Transverse colon (tissue), 4 donors: ENCODE measurements around the gene ARHGAP6. TPM values are rescaled to one million over a fixed set of nuclear protein-coding genes. Genes with fewer than 3 reads are reported as not detected.

Experiments used
- DNase-seq: peaks from one replicate; pipeline ENCODE4 v3.0.0-alpha.2; 2019
- H3K27ac ChIP-seq, 4 donors: fragments of 200-600 bp; sonication (generic); 2 replicates each; pipeline ENCODE4 v1.5.1; 2016 to 2018; ENCODE audit warnings: inconsistent platforms in 4 of 4
- H3K27me3 ChIP-seq: fragments of 200-600 bp; sonication (generic); 2 replicates; pipeline ENCODE4 v1.5.1; 2017; ENCODE audit warnings: inconsistent platforms
- H3K36me3 ChIP-seq, 4 donors: fragments of 200-600 bp; sonication (generic); 2 replicates each; pipeline ENCODE4 v1.5.1; 2017 to 2019; ENCODE audit warnings: inconsistent platforms in 4 of 4
- H3K4me1 ChIP-seq, 4 donors: fragments of 200-600 bp; sonication (generic); 2 replicates each; pipeline ENCODE4 v1.5.1; 2017 to 2020; ENCODE audit warnings: inconsistent platforms in 4 of 4
- H3K4me3 ChIP-seq, 4 donors: fragments of 200-600 bp; sonication (generic); 1 replicate in 1 of 4; 2 replicates in 3 of 4; pipeline versions ENCODE4 v1.5.1 to v1.6.1; 2017 to 2019; ENCODE audit warnings: inconsistent platforms in 4 of 4
- H3K9me3 ChIP-seq, 2 donors: fragments of 200-600 bp; sonication (generic); 2 replicates each; pipeline ENCODE4 v1.5.1; 2017 to 2019; ENCODE audit warnings: inconsistent platforms in 2 of 2
- CTCF ChIP-seq, 5 experiments: fragments of 200-600 bp in 3 of 5; fragments of 450-650 bp in 2 of 5; sonication (generic) in 3 of 5; IDR thresholded peaks; 1 replicate in 2 of 5; 2 replicates in 3 of 5; pipeline ENCODE4 v1.5.1; 2016 to 2017; ENCODE audit warnings: antibody characterized with exemption in 5 of 5, inconsistent platforms in 3 of 5, mild to moderate bottlenecking in 2 of 5, moderate library complexity in 1 of 5
- EP300 ChIP-seq: sonication (generic); formaldehyde crosslinking; IDR thresholded peaks from one replicate; pipeline ENCODE4 v1.6.1; 2017; ENCODE audit warnings: antibody characterized with exemption, low read depth
- POLR2A ChIP-seq: fragments of 450-650 bp; IDR thresholded peaks from one replicate; pipeline ENCODE4 v1.6.1; 2016; ENCODE audit warnings: antibody characterized with exemption, mild to moderate bottlenecking, moderate library complexity
- POLR2AphosphoS5 ChIP-seq, 3 donors: sonication (generic); formaldehyde crosslinking; IDR thresholded peaks; one replicate each; pipeline ENCODE4 v1.6.1; 2016; ENCODE audit warnings: antibody characterized with exemption in 3 of 3
- WGBS, 2 donors: methylation state at CpG; one replicate each; pipeline ENCODE4 v1.1.5; 2018; ENCODE audit warnings: low coverage in 1 of 2; 5-methylcytosine and 5-hydroxymethylcytosine counted together
- in situ Hi-C, 4 donors: fragments of 200-750 bp; cut with MboI; loops; one replicate each; pipeline versions ENCODE4 v1.15.0 to v1.15.1; 2017; ENCODE audit warnings: low sequenced_read_pairs in 3 of 4, low pct_ligation_motif_present in 1 of 4, low pct_unique_long_range_greater_than_20kb in 1 of 4
- intact Hi-C: fragments of 100-400 bp; cut with DNase I; formaldehyde crosslinking; loops from one replicate; pipeline ENCODE4 v1.15.1; 2023; ENCODE audit warnings: low total_unique reads
- total RNA-seq, 4 donors: library from RNA; depleted of rRNA; stranded (reverse); fragments of >200 nt; gene quantifications; one replicate each; pipeline ENCODE4 v1.1.0, GENCODE V29; 2016

ARHGAP6 gene
- total RNA-seq, 4 donors from 2014 or later: 5.0 to 12.4 (median 9.0) TPM

- H3K36me3 ChIP-seq: no peaks in the 10 kb centered on the region
- DNase-seq: no peak
- H3K4me3 ChIP-seq: no peak overlapping the region
- TF ChIP-seq POLR2AphosphoS5 (IDR thresholded peaks at IDR 0.05): no peak
- no peak for TF ChIP-seq POLR2A
- no peak for TF ChIP-seq EP300
- no peaks in the 10 kb centered on the region for H3K4me1 ChIP-seq
- WGBS, 2 donors: 79% methylated on average over 1 of the region's 1 CpG; no CpG with 5 or more reads in 1 of the 2 donors
- intact Hi-C loops (no loop called here), in situ Hi-C loops (no loop called here)
- H3K27ac ChIP-seq: no peak overlapping the region
- H3K27me3 ChIP-seq: no peaks in the 10 kb centered on the region
- H3K9me3 ChIP-seq: no peaks in the 10 kb centered on the region
Observed at GRCh38 chrX:11553594-11553993, 112.1 kb downstream of the ARHGAP6 start.

GRCh38 chrX:11551151-11551550 is 114.6 kb downstream of the ARHGAP6 start:
- no peak overlapping the region for H3K27ac ChIP-seq
- TF ChIP-seq POLR2A (no peak), EP300 (no peak), CTCF (IDR thresholded peaks at IDR 0.05) (no peak), POLR2AphosphoS5 (IDR thresholded peaks at IDR 0.05) (no peak)
- in situ Hi-C loops: no loop called here
- H3K36me3 ChIP-seq: no peaks in the 10 kb centered on the region
- WGBS, 2 donors: 84 to 88% methylated on average over 1 of the region's 1 CpG
- DNase-seq: no peak
- H3K27me3 ChIP-seq: no peaks in the 10 kb centered on the region
- H3K4me1 ChIP-seq: no peaks in the 10 kb centered on the region
- no peaks in the 10 kb centered on the region for H3K9me3 ChIP-seq
- H3K4me3 ChIP-seq: no peak overlapping the region
- intact Hi-C loops: no loop called here

- Histone ChIP-seq H3K4me1 (no peaks in the 10 kb centered on the region), H3K27ac (no peak overlapping the region), H3K9me3 (no peaks in the 10 kb centered on the region), H3K4me3 (no peak overlapping the region), H3K27me3 (no peaks in the 10 kb centered on the region), H3K36me3 (no peaks in the 10 kb centered on the region)
- in situ Hi-C loops (loop anchor here (25.0 kb wide), 3 partner anchors 215 to 1360 kb away; partner anchors contain the start of gene MSL3 (in 2 of the 4)), intact Hi-C loops (no loop called here)
- 38 to 41% methylated on average over 1 to 2 of the region's 2 CpGs for WGBS, 2 donors
- no peak for DNase-seq
- TF ChIP-seq EP300 (no peak), POLR2AphosphoS5 (IDR thresholded peaks at IDR 0.05) (no peak), CTCF (IDR thresholded peaks at IDR 0.05) (no peak), POLR2A (no peak)
Observed at GRCh38 chrX:11546917-11547316, 118.8 kb downstream of the ARHGAP6 start.

GRCh38 chrX:11543249-11543648 is 122.5 kb downstream of the ARHGAP6 start:
- H3K27me3 ChIP-seq: no peaks in the 10 kb centered on the region
- no peak for TF ChIP-seq POLR2AphosphoS5 (IDR thresholded peaks at IDR 0.05)
- TF ChIP-seq POLR2A: no peak
- no peak for TF ChIP-seq EP300
- TF ChIP-seq CTCF (IDR thresholded peaks at IDR 0.05): no peak
- DNase-seq: no peak
- H3K36me3 ChIP-seq: no peaks in the 10 kb centered on the region
- in situ Hi-C loops (loop anchor here (25.0 kb wide), 3 partner anchors 219 to 1356 kb away; partner anchors contain the start of gene MSL3 (in 2 of the 4)), intact Hi-C loops (no loop called here)
- 59 to 100% methylated on average over 1 of the region's 1 CpG for WGBS, 2 donors
- no peak overlapping the region for H3K4me3 ChIP-seq
- no peaks in the 10 kb centered on the region for H3K9me3 ChIP-seq
- no peak overlapping the region for H3K27ac ChIP-seq
- no peaks in the 10 kb centered on the region for H3K4me1 ChIP-seq

GRCh38 chrX:11541510-11541909 is 124.2 kb downstream of the ARHGAP6 start:
- Histone ChIP-seq H3K4me3 (no peak overlapping the region), H3K27ac (peak overlapping the region in 1 of 4 donors; percentile 16), H3K27me3 (no peaks in the 10 kb centered on the region), H3K36me3 (no peaks in the 10 kb centered on the region), H3K4me1 (no peaks in the 10 kb centered on the region), H3K9me3 (no peaks in the 10 kb centered on the region)
- intact Hi-C loops: no loop called here
- in situ Hi-C loops: loop anchor here (25.0 kb wide), 3 partner anchors 221 to 1354 kb away; partner anchors contain the start of gene MSL3 (in 2 of the 4)
- WGBS, 2 donors: 81 to 100% methylated on average over 1 of the region's 1 CpG
- no peak for DNase-seq
- TF ChIP-seq POLR2AphosphoS5 (IDR thresholded peaks at IDR 0.05) (no peak), CTCF (IDR thresholded peaks at IDR 0.05) (no peak), EP300 (no peak), POLR2A (no peak)
